Measurements from ENCODE around the gene ITFG1. TPM values are rescaled to one million over a fixed set of nuclear protein-coding genes. Genes with fewer than 3 reads are reported as not detected.

The ITFG1 gene
- total RNA-seq, 1 donor from 2014 or later = 71.3 TPM

- no peak for TF ChIP-seq CTCF (IDR thresholded peaks at IDR 0.05; ENCODE audit: borderline replicate concordance)
- no peak for DNase-seq
- peaks cover 4% of the 10 kb centered on the region for H3K4me1 ChIP-seq
- intact Hi-C loops (cut with micrococcal nuclease) = no loop called here
- H3K27ac ChIP-seq (replicated peaks) = no peak overlapping the region
- no peaks in the 10 kb centered on the region for H3K36me3 ChIP-seq
- no peaks in the 10 kb centered on the region for H3K9me3 ChIP-seq (replicated peaks)
- no peak overlapping the region for H3K4me3 ChIP-seq
- no peaks in the 10 kb centered on the region for H3K27me3 ChIP-seq (ENCODE audit: low read depth)
These were observed 144.3 kb downstream of the ITFG1 start for GRCh38 chr16:47316442-47317015.

- H3K27me3 ChIP-seq (ENCODE audit: low read depth) = no peaks in the 10 kb centered on the region
- TF ChIP-seq CTCF (IDR thresholded peaks at IDR 0.05; ENCODE audit: borderline replicate concordance) = no peak
- H3K27ac ChIP-seq (replicated peaks) = peak overlapping the region; percentile 14
- intact Hi-C loops (cut with micrococcal nuclease) = no loop called here
- H3K4me3 ChIP-seq = no peak overlapping the region
- peaks cover 11% of the 10 kb centered on the region for H3K36me3 ChIP-seq
- H3K4me1 ChIP-seq = peaks cover 41% of the 10 kb centered on the region
- H3K9me3 ChIP-seq (replicated peaks) = no peaks in the 10 kb centered on the region
- no peak for DNase-seq
These were observed 148.9 kb downstream of the ITFG1 start for GRCh38 chr16:47311738-47312505.

GRCh38 chr16:47310792-47311211, 150.1 kb downstream of the ITFG1 start:
- TF ChIP-seq CTCF (IDR thresholded peaks at IDR 0.05; ENCODE audit: borderline replicate concordance) = no peak
- no peak for DNase-seq
- Histone ChIP-seq H3K4me1 (peaks cover 41% of the 10 kb centered on the region), H3K9me3 (replicated peaks) (no peaks in the 10 kb centered on the region), H3K27ac (replicated peaks) (no peak overlapping the region), H3K4me3 (no peak overlapping the region), H3K36me3 (peaks cover 11% of the 10 kb centered on the region), H3K27me3 (ENCODE audit: low read depth) (no peaks in the 10 kb centered on the region)
- intact Hi-C loops (cut with micrococcal nuclease) = no loop called here

- intact Hi-C loops (cut with micrococcal nuclease) = no loop called here
- Histone ChIP-seq H3K27ac (replicated peaks) (peak overlapping the region; percentile 57), H3K4me3 (no peak overlapping the region), H3K4me1 (peaks cover 41% of the 10 kb centered on the region), H3K9me3 (replicated peaks) (no peaks in the 10 kb centered on the region), H3K36me3 (peaks cover 11% of the 10 kb centered on the region), H3K27me3 (ENCODE audit: low read depth) (no peaks in the 10 kb centered on the region)
- TF ChIP-seq CTCF (IDR thresholded peaks at IDR 0.05; ENCODE audit: borderline replicate concordance) = no peak
- DNase-seq = no peak
These were observed 151.1 kb downstream of the ITFG1 start for GRCh38 chr16:47309581-47310312.

GRCh38 chr16:47308601-47309000, 152.3 kb downstream of the ITFG1 start:
- no peak for TF ChIP-seq CTCF (IDR thresholded peaks at IDR 0.05; ENCODE audit: borderline replicate concordance)
- intact Hi-C loops (cut with micrococcal nuclease) = no loop called here
- peak overlapping the region; percentile 57 for H3K27ac ChIP-seq (replicated peaks)

More at GRCh38 chr16:47308601-47309000, 152.3 kb downstream of the ITFG1 start:
- Histone ChIP-seq H3K36me3 (peaks cover 11% of the 10 kb centered on the region), H3K4me3 (no peak overlapping the region), H3K9me3 (replicated peaks) (no peaks in the 10 kb centered on the region), H3K27me3 (ENCODE audit: low read depth) (no peaks in the 10 kb centered on the region), H3K4me1 (peaks cover 41% of the 10 kb centered on the region)
- DNase-seq = no peak
